Testis (tissue), 3 donors: ENCODE data around the gene ZNF444. TPM values are rescaled to one million over a fixed set of nuclear protein-coding genes. Genes with fewer than 3 reads are reported as not detected.
"Not testable (repeated sequence)": the region's sequence is repeated elsewhere in the genome, so short reads cannot be mapped to it uniquely, and the experiment has no call there.

ENCODE experiments used
- DNase-seq: peaks from one replicate; pipeline ENCODE4 v3.0.0-alpha.2; 2019
- H3K27ac ChIP-seq, 2 donors: fragments of 200-600 bp; sonication (generic); one replicate each; pipeline ENCODE4 v1.5.1; 2019
- H3K27me3 ChIP-seq: fragments of 200-600 bp; sonication (generic); one replicate; pipeline ENCODE4 v1.5.1; 2019
- H3K36me3 ChIP-seq: fragments of 200-600 bp; sonication (generic); one replicate; pipeline ENCODE4 v1.5.1; 2017; ENCODE audit warnings: low read depth; ENCODE audit errors: missing control alignments
- H3K4me1 ChIP-seq: fragments of 200-600 bp; sonication (generic); one replicate; pipeline ENCODE4 v1.5.1; 2019
- H3K4me3 ChIP-seq, 2 donors: fragments of 200-600 bp; sonication (generic); one replicate each; pipeline ENCODE4 v1.5.1; 2017 to 2019
- H3K9me3 ChIP-seq: fragments of 200-600 bp; sonication (generic); one replicate; pipeline ENCODE4 v1.5.1; 2017
- POLR2A ChIP-seq: fragments of 450-650 bp; IDR thresholded peaks from one replicate; pipeline ENCODE4 v1.6.1; 2017; ENCODE audit warnings: antibody characterized with exemption, mild to moderate bottlenecking, moderate library complexity
- WGBS, 2 donors: methylation state at CpG; one replicate each; pipeline ENCODE4 v1.1.5; 2018; 5-methylcytosine and 5-hydroxymethylcytosine counted together
- intact Hi-C: fragments of 100-400 bp; cut with DNase I; formaldehyde crosslinking; loops from one replicate; pipeline ENCODE4 v1.15.1; 2023; ENCODE audit warnings: low total_unique reads
- polyA plus RNA-seq: library from polyadenylated mRNA; stranded (reverse); fragments of 350-450 nt; fragmentation: Illumina TruSeq; extraction: RNeasy Lipid Tissue Mini Kit (QIAGEN cat#74804); gene quantifications from one replicate; pipeline ENCODE4 v1.2.3, GENCODE V29; 2014; ENCODE audit warnings: low read depth, low replicate concordance; ENCODE audit not compliant: insufficient read depth
- total RNA-seq, 2 donors: library from RNA; depleted of rRNA; stranded (reverse); fragments of >200 nt; gene quantifications; one replicate each; pipeline ENCODE4 v1.2.3, GENCODE V29; 2016
- TF ChIP-seq, protein P1 (sequence below), 3 experiments: fragments of 450-650 bp in 2 of 3; fragments of 200-600 bp in 1 of 3; sonication (generic) in 1 of 3; IDR thresholded peaks; one replicate each; pipeline ENCODE4 v1.5.1; 2016 to 2019; ENCODE audit warnings: antibody characterized with exemption in 3 of 3, mild to moderate bottlenecking in 2 of 3, moderate library complexity in 1 of 3

The ZNF444 gene
- total and polyA plus RNA-seq, 3 donors from 2014 or later: 24.7 to 62.6 (median 59.2) TPM

DNA sequence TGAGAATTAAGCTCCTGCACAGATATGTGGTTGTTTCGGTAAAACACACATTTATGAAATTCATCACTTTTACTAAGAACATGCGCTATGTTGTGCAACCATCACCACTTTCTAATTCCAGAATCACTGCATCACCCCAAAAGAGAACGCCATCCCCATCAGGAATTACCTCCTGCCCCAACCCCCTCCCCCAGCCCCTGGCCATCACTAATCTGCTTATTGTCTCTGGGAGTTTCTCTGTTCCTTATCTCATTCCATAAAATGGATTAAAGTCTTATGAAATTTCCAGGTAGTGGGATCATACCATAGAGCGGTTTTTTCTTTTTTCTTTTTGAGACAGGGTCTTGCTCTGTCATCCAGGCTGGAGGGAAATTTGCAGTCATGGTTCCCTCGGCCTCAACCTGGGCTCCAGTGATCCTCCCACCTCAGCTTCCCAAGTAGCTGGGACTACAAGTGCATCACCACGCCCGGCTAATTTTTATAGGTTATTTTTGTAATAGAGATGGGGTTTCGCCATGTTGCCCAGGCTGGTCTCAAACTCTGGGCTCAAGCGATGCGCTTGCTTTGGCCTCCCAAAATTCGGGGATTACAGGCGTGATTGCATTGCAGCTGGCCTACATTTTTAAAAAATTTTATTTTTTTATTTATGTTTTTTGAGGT is 53.0 kb downstream of the ZNF444 start:
- TF ChIP-seq, protein P1, sequence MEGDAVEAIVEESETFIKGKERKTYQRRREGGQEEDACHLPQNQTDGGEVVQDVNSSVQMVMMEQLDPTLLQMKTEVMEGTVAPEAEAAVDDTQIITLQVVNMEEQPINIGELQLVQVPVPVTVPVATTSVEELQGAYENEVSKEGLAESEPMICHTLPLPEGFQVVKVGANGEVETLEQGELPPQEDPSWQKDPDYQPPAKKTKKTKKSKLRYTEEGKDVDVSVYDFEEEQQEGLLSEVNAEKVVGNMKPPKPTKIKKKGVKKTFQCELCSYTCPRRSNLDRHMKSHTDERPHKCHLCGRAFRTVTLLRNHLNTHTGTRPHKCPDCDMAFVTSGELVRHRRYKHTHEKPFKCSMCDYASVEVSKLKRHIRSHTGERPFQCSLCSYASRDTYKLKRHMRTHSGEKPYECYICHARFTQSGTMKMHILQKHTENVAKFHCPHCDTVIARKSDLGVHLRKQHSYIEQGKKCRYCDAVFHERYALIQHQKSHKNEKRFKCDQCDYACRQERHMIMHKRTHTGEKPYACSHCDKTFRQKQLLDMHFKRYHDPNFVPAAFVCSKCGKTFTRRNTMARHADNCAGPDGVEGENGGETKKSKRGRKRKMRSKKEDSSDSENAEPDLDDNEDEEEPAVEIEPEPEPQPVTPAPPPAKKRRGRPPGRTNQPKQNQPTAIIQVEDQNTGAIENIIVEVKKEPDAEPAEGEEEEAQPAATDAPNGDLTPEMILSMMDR (IDR thresholded peaks at IDR 0.05): no peak
- no peak for TF ChIP-seq POLR2A
- Histone ChIP-seq H3K4me3 (no peak overlapping the region), H3K9me3 (no peaks in the 10 kb centered on the region), H3K4me1 (no peaks in the 10 kb centered on the region), H3K27ac (no peak overlapping the region), H3K27me3 (no peaks in the 10 kb centered on the region), H3K36me3 (no peaks in the 10 kb centered on the region)
- WGBS, 2 donors: 82 to 87% methylated on average over 12 of the region's 12 CpGs
- no peak for DNase-seq
- intact Hi-C loops: no loop called here

DNA sequence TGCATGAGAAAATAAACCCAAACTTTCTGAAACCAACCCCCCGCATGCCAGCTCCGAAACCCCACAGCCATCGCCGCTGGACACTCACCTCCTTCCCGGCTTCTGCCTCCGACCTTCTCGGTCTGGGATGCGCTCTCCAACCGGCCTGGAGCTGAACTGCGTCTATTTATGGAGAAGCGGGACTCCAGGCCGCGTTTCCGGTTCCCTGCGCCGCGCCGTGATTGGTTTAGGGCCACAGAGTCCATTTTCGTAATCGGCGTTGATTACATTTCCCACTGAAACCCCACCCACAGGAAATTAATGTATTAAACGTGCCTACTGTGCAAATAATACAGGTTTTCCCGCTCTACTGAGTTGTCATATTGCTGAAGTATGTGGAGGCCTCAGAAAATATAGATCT is 56.6 kb downstream of the ZNF444 start, which contains the start of gene ZSCAN5B:
ZSCAN5B (minus strand) TSS at position 138 of the 400 bp plus-strand sequence. CDS start 4,731 bp downstream, outside the sequence.
- peak within 1 kb of the TSS; percentile 31 to 40 for H3K4me3 ChIP-seq
- H3K27me3 ChIP-seq, H3K27ac ChIP-seq, H3K4me1 ChIP-seq, H3K36me3 ChIP-seq, H3K9me3 ChIP-seq, intact Hi-C loops: not testable (repeated sequence)
- WGBS, 2 donors: 66 to 67% methylated on average over 22 to 23 of the region's 23 CpGs
- DNase-seq: peak; percentile 58

- TF ChIP-seq, protein P1 (IDR thresholded peaks at IDR 0.05): no peak
- no peak for TF ChIP-seq POLR2A
- no peak overlapping the region for H3K27ac ChIP-seq
- H3K36me3 ChIP-seq: no peaks in the 10 kb centered on the region
- intact Hi-C loops: no loop called here
- H3K9me3 ChIP-seq: no peaks in the 10 kb centered on the region
- H3K4me1 ChIP-seq: no peaks in the 10 kb centered on the region
- H3K27me3 ChIP-seq: no peaks in the 10 kb centered on the region
- WGBS, 2 donors: 68 to 76% methylated on average over 7 of the region's 7 CpGs
- no peak overlapping the region for H3K4me3 ChIP-seq
- DNase-seq: no peak
Measured at GRCh38 chr19:56199687-56200086, 58.6 kb downstream of the ZNF444 start.

GRCh38 chr19:56201973-56202372 is 60.9 kb downstream of the ZNF444 start, which contains the start of gene ZSCAN5C:
Gene ZSCAN5C, plus strand, starts transcription at chr19:56202273. Its CDS starts 3,641 bp downstream, at chr19:56205914.
- H3K36me3 ChIP-seq: no peaks in the 10 kb centered on the region
- H3K27me3 ChIP-seq: no peaks in the 10 kb centered on the region
- H3K27ac ChIP-seq: no peak within 1 kb of the TSS
- WGBS, 2 donors: 68 to 75% methylated on average over 3 of the region's 3 CpGs
- no peak within 1 kb of the TSS for H3K4me3 ChIP-seq
- no peaks in the 10 kb centered on the region for H3K4me1 ChIP-seq
- no peaks in the 10 kb centered on the region for H3K9me3 ChIP-seq
- TF ChIP-seq POLR2A: no peak
- TF ChIP-seq, protein P1 (IDR thresholded peaks at IDR 0.05): no peak
- no peak for DNase-seq
- intact Hi-C loops: no loop called here

DNA sequence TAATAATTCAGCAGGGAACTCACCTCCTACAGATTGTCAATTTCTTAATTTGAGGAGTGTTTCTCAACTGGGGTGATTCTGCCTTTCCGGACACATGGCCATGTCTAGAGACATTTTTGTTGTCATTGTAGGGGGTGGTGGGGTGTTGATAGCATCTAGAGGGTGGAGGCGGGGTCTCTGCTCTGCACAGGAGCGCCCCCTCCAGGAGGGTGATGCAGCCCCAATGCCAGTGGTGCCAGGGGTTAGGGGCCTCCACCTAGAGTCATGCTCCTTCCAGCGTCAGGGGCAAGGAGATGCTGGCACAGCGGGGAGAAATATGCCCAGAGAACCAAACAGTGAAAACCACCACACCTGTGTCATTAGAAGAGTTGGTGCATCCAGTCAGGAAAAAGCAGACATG is 66.5 kb downstream of the ZNF444 start:
- WGBS, 2 donors: 72 to 85% methylated on average over 5 of the region's 5 CpGs
- intact Hi-C loops, H3K9me3 ChIP-seq, H3K27me3 ChIP-seq, H3K4me3 ChIP-seq, H3K27ac ChIP-seq, DNase-seq, H3K36me3 ChIP-seq, H3K4me1 ChIP-seq: not testable (repeated sequence)

GRCh38 chr19:56209091-56209490 is 68.0 kb downstream of the ZNF444 start:
- H3K27ac ChIP-seq: no peak overlapping the region
- 70 to 81% methylated on average over 12 of the region's 12 CpGs for WGBS, 2 donors
- H3K4me1 ChIP-seq: no peaks in the 10 kb centered on the region
- no peaks in the 10 kb centered on the region for H3K27me3 ChIP-seq
- intact Hi-C loops: no loop called here
- no peaks in the 10 kb centered on the region for H3K9me3 ChIP-seq
- H3K36me3 ChIP-seq: no peaks in the 10 kb centered on the region
- DNase-seq: no peak
- no peak overlapping the region for H3K4me3 ChIP-seq
- TF ChIP-seq, protein P1 (IDR thresholded peaks at IDR 0.05): no peak
- no peak for TF ChIP-seq POLR2A

- 90 to 94% methylated on average over 9 of the region's 9 CpGs for WGBS, 2 donors
- H3K27me3 ChIP-seq, intact Hi-C loops, H3K4me3 ChIP-seq, H3K9me3 ChIP-seq, H3K36me3 ChIP-seq, H3K27ac ChIP-seq, H3K4me1 ChIP-seq, DNase-seq: not testable (repeated sequence)
Measured at GRCh38 chr19:56210036-56210435, 68.9 kb downstream of the ZNF444 start.
